H54 (cell line): ENCODE measurements around the gene CAPN13.
"Not testable (repeated sequence)": the region's sequence is repeated elsewhere in the genome, so short reads cannot be mapped to it uniquely, and the experiment has no call there.

Source experiments
- DNase-seq: peaks from one replicate; pipeline ENCODE4 v3.0.0; 2011; ENCODE audit warnings: low spot score, mixed read lengths; ENCODE audit not compliant: insufficient read length
- FAIRE-seq: peaks from 3 replicates; lab custom pipeline; 2011; peaks lifted over from hg19 to GRCh38; lab: Jason Lieb, UNC
- POLR2A ChIP-seq: IDR thresholded peaks from 2 replicates; pipeline ENCODE4 v1.6.1; 2011; ENCODE audit warnings: low read depth, mild to moderate bottlenecking, low read length

Gene CAPN13

GRCh38 chr2:30705056-30705455, 102.2 kb downstream of the CAPN13 start:
- TF ChIP-seq POLR2A = no peak
- no peak for FAIRE-seq
- no peak for DNase-seq

- TF ChIP-seq POLR2A = no peak
- FAIRE-seq (no peak), DNase-seq (no peak)
Measured at GRCh38 chr2:30704309-30705020, 102.8 kb downstream of the CAPN13 start.

GRCh38 chr2:30702694-30703093, 104.6 kb downstream of the CAPN13 start:
- DNase-seq (no peak), FAIRE-seq (no peak)

GRCh38 chr2:30701782-30702181, 105.5 kb downstream of the CAPN13 start:
- TF ChIP-seq POLR2A = no peak
- FAIRE-seq = no peak
- DNase-seq = no peak

More at GRCh38 chr2:30702694-30703093, 104.6 kb downstream of the CAPN13 start:
- no peak for TF ChIP-seq POLR2A

- FAIRE-seq, DNase-seq: not testable (repeated sequence)
Measured at GRCh38 chr2:30697242-30698103, 109.8 kb downstream of the CAPN13 start.

- no peak for TF ChIP-seq POLR2A
- DNase-seq (no peak), FAIRE-seq (no peak)
Measured at GRCh38 chr2:30695749-30696148, 111.5 kb downstream of the CAPN13 start.

GRCh38 chr2:30694286-30695055, 112.8 kb downstream of the CAPN13 start:
- DNase-seq (no peak), FAIRE-seq (no peak)
- no peak for TF ChIP-seq POLR2A

GRCh38 chr2:30693821-30694281, 113.4 kb downstream of the CAPN13 start:
- DNase-seq (no peak), FAIRE-seq (no peak)
- no peak for TF ChIP-seq POLR2A

- no peak for TF ChIP-seq POLR2A
- FAIRE-seq (no peak), DNase-seq (no peak)
Measured at GRCh38 chr2:30692829-30693275, 114.4 kb downstream of the CAPN13 start.

- TF ChIP-seq POLR2A = no peak
- DNase-seq = no peak
- no peak for FAIRE-seq
Measured at GRCh38 chr2:30691948-30692828, 115.1 kb downstream of the CAPN13 start.

GRCh38 chr2:30691091-30691947, 115.9 kb downstream of the CAPN13 start:
- no peak for DNase-seq
- TF ChIP-seq POLR2A = no peak
- FAIRE-seq = no peak

- no peak for TF ChIP-seq POLR2A
- FAIRE-seq (no peak), DNase-seq (no peak)
Measured at GRCh38 chr2:30690126-30690561, 117.1 kb downstream of the CAPN13 start.
